GM19455 (cell line): ENCODE data around the gene SNHG17.

Source experiments
- ATAC-seq: cut with Tn5 transposase; IDR thresholded peaks from one replicate; pipeline ENCODE4 v1.9.1; 2021; ENCODE audit not compliant: unreplicated experiment

The SNHG17 gene

DNA sequence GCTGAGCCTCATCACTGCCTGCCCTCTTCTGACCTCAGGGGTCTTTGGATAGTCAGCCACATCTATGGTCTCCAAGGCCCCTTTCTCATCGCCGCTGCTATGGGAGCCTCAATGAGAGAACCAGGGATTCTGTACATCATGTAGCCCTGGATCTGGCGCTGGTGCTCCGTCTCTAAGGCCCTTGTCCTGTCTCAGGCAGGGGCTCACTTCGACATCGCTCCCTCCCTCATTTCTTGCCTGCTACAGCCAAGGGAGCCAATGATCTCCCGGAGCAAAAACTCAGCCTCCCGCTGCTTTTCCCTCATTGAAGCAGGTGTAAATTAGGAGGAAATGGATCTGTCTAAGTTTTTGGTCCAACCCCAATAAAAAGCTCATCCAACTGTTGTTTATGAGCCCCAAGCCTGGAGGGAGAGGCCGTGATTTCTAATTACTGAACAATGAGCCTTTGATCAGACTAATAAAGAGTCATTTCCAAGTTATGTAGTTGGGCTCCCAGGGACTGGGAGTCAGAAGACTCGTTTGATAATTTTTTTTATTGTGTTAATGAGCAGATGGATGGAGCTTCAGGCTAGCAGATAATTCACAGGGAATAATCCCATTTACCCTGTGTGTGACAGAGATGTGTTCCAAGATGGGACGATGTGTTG lies 58.0 kb downstream of the SNHG17 start:
- ATAC-seq, result no peak

DNA sequence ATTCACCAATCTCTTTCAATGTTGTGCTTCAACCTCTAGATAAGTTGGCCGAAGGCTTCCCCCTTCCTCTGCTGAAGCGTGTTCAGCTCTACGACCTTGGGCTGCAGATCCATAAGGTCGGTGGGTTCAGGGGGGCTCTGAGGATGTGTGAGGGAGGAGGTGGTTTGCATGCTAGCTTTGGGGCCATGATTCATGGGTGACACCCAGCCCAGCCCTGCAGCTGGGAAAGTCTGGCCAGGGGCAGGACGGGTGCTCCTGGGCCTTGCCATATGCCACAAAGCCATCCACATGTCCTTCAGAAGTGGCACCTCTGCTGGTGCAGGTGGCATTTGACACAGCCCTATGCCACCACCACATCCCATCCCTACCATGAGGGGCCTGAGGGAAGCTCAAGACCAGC lies 61.2 kb downstream of the SNHG17 start:
- no peak for ATAC-seq

DNA sequence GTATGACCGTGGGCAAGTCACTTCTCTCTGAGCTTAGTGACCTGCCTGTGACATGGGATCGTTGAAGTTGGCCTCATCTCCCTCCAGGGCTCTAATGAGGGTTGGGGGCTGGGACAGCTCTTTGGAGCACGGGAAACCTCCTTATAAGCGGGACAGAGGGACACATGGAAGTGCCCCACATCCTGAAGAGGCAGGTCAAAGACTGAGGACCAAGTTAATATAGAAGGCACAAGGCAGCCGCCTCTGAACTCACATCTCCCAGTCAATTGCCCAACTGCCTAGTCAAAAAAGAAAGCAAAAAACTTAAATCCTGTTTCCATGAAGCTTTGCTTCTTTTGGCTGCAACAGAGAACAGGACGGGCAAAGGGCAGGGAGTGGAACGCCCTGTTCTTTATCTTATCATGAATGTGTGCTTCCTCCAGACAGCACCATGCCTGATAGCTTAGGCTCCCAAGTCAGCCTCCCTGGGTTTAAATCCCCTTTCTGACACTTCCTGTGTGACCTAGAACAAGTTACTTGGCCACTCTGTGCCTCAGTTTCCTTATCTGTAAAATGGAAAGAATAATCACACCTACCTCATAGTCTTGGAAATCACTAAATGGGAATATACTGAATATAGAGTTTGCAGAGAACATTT lies 61.8 kb downstream of the SNHG17 start:
- ATAC-seq, result no peak

DNA sequence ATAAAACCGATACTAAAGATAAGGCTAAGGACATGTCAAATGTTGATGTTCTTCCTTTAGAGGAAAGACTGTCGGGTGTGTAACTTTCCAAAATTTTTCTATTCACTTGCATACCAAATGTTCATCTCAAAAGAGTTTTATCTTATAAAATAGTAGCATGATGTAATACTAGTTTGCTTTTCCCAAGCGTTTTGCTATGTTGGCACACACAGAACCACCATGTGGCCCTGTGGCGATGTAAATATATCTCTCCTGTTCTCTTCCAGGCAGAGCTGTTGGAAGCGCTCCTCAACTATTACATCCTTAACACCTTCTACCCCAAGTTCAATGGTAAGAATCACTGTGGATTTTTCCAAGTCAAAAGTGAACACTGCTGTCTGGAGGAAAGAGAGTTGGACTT lies 62.3 kb downstream of the SNHG17 start:
- no peak for ATAC-seq
